ENCODE results near the gene RNF130. TPM values are rescaled to one million over a fixed set of nuclear protein-coding genes. Genes with fewer than 3 reads are reported as not detected.

The RNF130 gene
- total and polyA plus RNA-seq, 9 of the 15 experiments (the other 6 are each of a cell fraction or from before 2014, with no cell fraction given): 5.8 to 39.4 (median 27.1) TPM

GRCh38 chr5:180107005-180107404 is 35.4 kb upstream of the RNF130 start:
- ATAC-seq: no peak
- TF ChIP-seq SIRT6 (IDR thresholded peaks at IDR 0.05; ENCODE audit: low read depth, low read length) (no peak), ZNF668 (CRISPR knock-in tag; IDR thresholded peaks at IDR 0.05) (no peak), ZNF217 (CRISPR knock-in tag; IDR thresholded peaks at IDR 0.05) (no peak), SMARCA4 (IDR thresholded peaks at IDR 0.05) (no peak), TRIM24 (IDR thresholded peaks at IDR 0.05) (peak; percentile 20 to 71; a peak in 2 of 4 replicates), NONO (IDR thresholded peaks at IDR 0.05; ENCODE audit: low read depth in 2 of 2, low read length in 1 of 2) (no peak), EWSR1 (IDR thresholded peaks at IDR 0.05; ENCODE audit: borderline replicate concordance, low read depth, partially characterized antibody) (no peak), SMARCC2 (IDR thresholded peaks at IDR 0.05; ENCODE audit: low read depth) (no peak), ZBTB26 (CRISPR knock-in tag; IDR thresholded peaks at IDR 0.05) (no peak), TRIM25 (IDR thresholded peaks at IDR 0.05; ENCODE audit: borderline replicate concordance) (no peak), MTA1 (IDR thresholded peaks at IDR 0.05; ENCODE audit: borderline replicate concordance) (no peak), SNIP1 (IDR thresholded peaks at IDR 0.05; ENCODE audit: low read depth) (no peak), E2F8 (IDR thresholded peaks at IDR 0.05; ENCODE audit: low read depth, partially characterized antibody) (no peak), CTCFL (IDR thresholded peaks at IDR 0.05; ENCODE audit: borderline replicate concordance, insufficient read depth, low read depth, low read length, poor library complexity, severe bottlenecking) (no peak), ZC3H11A (IDR thresholded peaks at IDR 0.05; ENCODE audit: low read depth, low read length) (no peak), PHF20 (IDR thresholded peaks at IDR 0.05; ENCODE audit: partially characterized antibody) (no peak)

More at GRCh38 chr5:180107005-180107404, 35.4 kb upstream of the RNF130 start:
- BruUV-seq (replicated peaks): no TSS peak
- Histone ChIP-seq H3K27ac (ENCODE audit: extremely low read depth, low read depth, low read length) (no peak overlapping the region), H2AFZ (ENCODE audit: low read depth, low read length) (no peak overlapping the region), H3K27me3 (ENCODE audit: control insufficient read depth in 2 of 2, insufficient read depth in 2 of 2, low read length in 2 of 2) (no peaks in the 10 kb centered on the region; a peak in 1 of 5 replicates), H3K9me3 (replicated peaks; ENCODE audit: control insufficient read depth, insufficient read depth, low read depth, low read length) (no peaks in the 10 kb centered on the region; the same call in 1 of the 2 replicates), H3K9ac (ENCODE audit: insufficient read depth in 1 of 2, low read depth in 2 of 2, low read length in 2 of 2) (no peak overlapping the region), H3K4me2 (ENCODE audit: insufficient read depth, low read length) (no peak overlapping the region), H3K4me1 (replicated peaks in 1 of 2; ENCODE audit: control insufficient read depth in 2 of 2, insufficient read depth in 2 of 2, low read length in 2 of 2) (peaks cover 0 to 2% of the 10 kb centered on the region in 2 experiments; a peak in 3 of 5 replicates), H4K20me1 (replicated peaks; ENCODE audit: control insufficient read depth, insufficient read depth, low read length) (no peaks in the 10 kb centered on the region), H3K4me3 (no peak overlapping the region), H3K79me2 (ENCODE audit: control insufficient read depth, insufficient read depth, low read length) (no peaks in the 10 kb centered on the region), H3K36me3 (ENCODE audit: control insufficient read depth, insufficient read depth, low read length) (no peaks in the 10 kb centered on the region), H3K9me1 (ENCODE audit: control insufficient read depth, insufficient read depth, low read length) (no peaks in the 10 kb centered on the region)
- POLR2A ChIA-PET: interaction anchor here (1.0 to 1.7 kb wide), 2 partner anchors 10 to 15 kb away, joined by 3 to 9 read pairs; no protein-coding TSS in a partner anchor
- FAIRE-seq: no peak
- CTCF ChIA-PET (ENCODE audit: low intra/inter-chr PET ratio): no interaction called here
- DNase-seq (ENCODE audit: extremely low read depth in 1 of 4, low spot score in 3 of 4): no peak
- 17% methylated on average over 1 of the region's 1 CpG for whole genome bisulfite sequencing (ENCODE audit: insufficient coverage, low coverage, missing lambda C conversion rate)
- intact Hi-C loops (cut with micrococcal nuclease) (no loop called here), in situ Hi-C loops (cut with MboI) (no loop called here)
